Fibroblast of the conjunctiva (primary cell): ENCODE measurements around the gene C1QTNF5.

Source experiments
- DNase-seq: peaks from one replicate; pipeline ENCODE4 v3.0.0-alpha.2; 2010; ENCODE audit warnings: low read depth

C1QTNF5 gene

DNA sequence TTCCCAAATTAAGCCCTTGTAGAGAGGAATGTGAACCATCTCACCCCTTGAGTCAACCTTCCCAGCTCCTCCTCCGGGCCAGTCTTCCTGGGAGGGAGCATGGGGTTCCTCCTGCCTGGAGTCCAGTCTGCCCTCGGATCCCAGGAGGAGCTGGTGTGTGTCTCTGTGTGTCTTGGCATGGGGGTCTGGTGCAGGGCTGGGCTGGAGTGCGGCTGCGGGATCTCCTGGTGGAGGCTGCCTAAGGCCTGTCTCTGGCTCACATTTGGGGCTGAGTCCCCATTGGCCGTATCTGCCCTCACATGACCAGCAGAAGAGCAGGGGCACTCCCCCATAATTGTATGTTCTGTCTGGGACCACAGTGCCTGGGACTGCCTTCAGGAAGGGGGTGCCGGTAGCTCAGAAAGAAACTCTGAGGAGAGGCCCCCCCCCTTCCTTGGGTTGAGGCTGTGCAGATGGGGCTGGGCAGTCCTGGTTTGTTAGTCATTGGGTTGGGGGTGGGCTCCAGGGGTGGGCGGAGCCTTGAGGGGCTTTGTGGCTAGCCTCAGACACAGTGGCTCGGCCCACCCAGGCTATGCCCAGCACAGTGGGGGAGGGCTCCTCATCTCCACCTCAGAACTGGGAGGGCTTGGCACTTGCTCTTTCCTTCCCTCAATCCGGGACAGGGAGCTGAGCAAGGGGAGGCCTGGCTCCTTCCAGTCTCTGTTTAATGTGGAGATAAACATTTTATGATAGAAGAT is 2.9 kb downstream of the C1QTNF5 start:
- no peak for DNase-seq

DNA sequence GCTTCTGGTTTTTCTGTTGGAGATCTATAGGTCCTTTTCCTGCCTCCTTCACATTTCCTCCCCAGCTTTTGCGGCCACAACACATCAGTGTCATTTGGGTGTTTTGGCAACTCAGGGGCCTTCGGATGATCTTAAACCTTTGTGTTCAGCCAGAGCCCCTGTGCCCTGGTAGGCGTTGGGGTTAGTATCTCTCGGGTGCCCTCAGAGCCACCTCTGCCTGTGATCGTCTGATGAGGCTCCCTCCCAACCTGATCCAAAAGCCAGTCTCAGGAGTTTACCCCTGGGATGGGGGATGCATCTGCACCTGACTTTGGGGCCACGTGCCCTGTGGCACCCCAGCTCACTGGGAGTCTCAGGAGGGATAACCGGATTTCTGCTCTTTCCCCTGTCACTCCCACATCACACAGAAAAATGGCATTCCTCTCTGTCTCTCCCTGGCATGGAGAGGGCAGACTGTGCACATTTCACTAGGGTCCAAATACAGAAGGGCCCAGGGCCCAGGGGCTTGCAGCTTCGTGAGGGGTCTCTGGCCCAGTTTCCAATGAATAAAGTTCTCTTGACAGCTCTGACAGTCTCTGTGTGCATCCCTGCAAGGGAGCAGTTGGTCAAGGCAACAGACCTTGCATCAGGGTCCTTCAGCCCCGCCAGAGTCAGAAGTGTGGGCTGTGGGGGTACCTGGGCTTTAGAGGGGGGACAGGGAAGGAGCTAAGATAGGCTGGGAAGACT is 3.8 kb downstream of the C1QTNF5 start:
- DNase-seq: no peak

DNA sequence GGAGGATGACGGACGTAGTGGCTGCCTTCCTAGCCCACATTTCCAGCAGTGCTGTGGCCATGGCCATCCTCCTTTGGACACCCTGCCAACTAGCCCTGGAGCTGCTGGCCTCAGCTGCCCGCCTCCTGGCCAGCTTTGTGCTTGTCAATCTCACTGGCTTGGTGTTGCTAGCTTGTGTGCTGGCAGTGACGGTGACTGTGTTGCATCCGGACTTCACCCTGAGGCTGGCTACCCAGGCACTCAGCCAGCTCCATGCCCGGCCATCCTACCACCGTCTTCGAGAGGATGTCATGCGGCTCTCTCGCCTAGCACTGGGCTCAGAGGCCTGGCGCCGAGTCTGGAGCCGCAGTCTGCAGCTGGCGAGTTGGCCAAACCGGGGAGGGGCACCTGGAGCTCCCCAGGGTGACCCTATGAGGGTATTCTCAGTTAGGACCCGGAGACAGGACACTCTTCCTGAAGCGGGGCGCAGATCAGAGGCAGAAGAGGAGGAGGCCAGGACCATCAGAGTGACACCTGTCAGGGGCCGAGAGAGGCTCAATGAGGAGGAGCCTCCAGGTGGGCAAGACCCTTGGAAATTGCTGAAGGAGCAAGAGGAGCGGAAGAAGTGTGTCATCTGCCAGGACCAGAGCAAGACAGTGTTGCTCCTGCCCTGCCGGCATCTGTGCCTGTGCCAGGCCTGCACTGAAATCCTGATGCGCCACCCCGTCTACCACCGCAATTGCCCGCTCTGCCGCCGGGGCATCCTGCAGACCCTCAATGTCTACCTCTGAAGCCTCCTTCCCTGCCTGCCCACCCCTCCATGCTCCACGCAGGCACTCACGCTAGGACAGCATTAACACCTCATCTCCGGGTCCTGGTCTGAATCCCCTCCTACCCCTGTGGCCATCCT is 4.8 kb downstream of the C1QTNF5 start:
- DNase-seq: no peak

DNA sequence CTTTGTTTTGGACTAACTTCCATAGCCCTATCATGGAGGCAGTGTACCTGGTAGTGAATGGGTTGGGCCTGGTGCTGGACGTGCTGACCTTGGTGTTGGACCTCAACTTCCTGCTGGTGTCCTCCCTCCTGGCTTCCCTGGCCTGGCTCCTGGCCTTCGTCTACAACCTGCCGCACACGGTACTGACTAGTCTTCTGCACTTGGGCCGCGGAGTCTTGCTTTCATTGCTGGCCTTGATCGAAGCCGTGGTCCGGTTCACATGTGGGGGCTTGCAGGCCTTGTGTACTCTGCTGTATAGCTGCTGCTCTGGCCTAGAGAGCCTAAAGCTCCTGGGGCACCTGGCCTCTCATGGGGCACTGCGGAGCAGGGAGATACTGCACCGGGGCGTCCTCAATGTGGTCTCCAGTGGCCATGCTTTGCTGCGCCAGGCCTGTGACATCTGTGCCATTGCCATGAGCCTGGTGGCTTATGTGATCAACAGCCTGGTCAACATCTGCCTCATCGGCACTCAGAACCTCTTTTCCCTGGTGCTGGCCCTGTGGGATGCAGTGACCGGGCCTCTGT is 5.5 kb downstream of the C1QTNF5 start:
- no peak for DNase-seq

DNA sequence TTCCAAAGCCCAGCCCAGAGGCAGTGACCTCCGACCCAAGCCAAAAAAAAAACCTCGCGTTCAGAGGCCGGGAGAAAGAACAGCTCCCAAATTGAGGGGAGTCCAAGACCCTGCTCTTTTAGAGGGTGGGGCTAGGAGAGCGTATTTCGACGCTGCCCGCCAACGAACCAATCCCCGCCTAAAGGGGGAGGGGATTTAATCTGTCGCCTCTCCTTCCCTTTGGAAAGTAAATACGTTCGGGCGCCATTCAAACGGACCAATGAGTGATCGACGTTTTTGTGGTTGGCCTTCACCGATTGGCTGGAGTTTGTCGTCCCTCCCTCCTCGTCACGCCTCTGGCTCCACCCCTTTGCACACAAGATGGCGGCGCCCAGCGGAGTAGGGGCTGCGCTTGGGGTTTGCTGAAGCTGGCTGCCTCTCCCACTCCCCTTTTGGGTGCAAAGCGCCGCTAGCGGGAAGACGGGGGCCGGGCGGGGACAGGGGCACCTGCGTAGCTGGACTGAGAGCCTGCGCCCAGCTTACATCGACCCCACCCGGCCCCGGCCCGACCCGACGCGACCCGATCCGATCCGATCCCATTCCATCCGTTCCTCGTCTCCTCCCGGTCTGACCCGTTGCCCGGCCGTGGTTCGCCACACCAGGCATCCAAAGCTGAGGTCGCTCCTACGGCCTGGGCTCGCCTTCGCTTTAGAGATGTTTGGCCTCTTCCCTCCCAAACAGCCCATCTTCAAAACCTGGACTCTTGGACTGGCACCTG is 6.3 kb downstream of the C1QTNF5 start, which contains the start of gene RNF26:
TSS of gene RNF26 (plus strand) at position 354 of the 757 bp plus-strand sequence. CDS start 596 bp downstream, outside the sequence.
- peak; percentile 97 for DNase-seq

DNA sequence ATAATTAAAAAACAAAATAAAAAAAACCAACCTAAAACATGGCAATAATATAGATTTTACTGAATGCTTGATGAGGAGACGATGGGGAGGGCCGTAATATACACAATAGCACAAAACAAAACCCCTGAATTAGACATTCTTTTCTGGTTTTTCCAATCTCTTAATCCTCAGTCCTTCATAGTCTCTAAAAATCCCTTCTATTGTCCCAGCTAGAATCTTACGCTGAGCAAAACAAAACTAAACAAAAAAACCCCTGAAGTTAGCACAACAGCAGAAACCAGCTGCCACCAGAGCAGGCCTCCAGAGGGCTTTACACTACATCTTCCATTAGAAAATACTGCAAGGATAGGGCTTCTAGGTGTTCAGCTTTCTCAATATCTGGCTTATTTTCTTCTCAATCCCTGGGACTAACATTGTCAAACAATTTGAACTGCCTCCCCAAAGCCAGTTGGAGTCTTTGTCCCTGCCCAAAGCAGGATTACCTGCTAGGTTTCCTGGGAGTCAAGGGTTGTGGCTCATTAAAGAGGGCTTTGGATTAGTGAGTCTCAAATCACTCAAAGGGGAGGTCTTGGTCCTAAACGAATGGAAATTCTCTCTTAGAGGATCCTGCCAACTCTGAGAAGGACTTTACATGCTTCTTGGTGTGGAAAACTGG is 8.4 kb downstream of the C1QTNF5 start:
- no peak for DNase-seq

DNA sequence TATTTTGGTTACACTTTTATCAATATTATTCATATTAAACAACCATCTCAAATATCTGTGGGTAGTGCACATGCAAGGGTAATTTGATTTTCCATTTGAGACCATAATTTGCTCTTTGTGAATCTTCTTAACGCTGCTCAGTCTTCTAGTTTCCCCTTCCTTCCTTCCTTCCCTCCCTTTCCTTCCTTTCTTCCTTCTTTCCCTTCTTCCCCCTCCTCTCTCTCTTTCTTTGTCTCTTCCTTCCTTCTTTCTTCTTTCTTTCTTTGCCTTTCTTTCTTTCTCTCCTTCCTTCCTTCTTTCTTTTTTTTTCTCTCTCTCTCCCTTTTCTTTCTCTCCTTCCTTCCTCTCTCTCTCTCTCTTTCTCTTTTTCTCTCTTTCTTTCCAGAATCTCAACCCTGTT is 10.4 kb downstream of the C1QTNF5 start:
- no peak for DNase-seq

DNA sequence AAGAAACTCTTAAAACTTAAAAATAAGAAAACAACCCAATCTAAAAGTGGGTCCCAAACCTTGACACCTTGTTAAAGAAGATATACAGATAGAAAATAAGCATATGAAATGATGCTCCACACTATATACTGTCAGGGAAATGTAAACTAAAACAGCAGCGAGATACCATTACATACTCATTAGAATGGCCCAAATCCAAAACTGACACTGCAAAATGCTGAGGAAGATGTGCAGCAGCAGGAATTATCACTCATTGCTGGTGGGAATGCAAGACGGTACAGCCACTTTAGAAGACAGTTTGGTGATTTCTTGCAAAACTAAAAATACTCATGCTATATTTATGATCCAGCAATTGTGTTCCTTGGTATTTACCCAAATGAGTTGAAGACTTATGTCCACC is 11.4 kb downstream of the C1QTNF5 start:
- no peak for DNase-seq

DNA sequence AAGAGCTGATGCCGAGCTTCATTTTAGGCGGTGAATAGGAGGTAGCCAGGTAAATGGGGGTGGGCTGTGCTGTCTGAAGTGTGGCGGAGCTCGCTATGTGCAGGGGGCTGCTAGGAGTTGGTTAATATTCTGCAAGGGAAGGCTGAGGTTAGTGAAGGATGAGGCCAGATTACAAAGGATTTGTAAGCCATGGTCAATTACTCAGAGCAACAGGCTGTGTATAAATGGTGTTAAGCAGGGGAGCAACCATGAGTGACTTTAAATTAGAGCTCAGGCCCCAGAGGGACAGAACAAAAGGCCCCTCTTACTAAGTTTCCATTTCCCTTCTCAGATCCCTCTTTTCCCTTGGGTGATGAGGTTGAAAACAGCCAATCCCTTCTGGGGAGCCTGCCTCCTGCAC is 16.5 kb downstream of the C1QTNF5 start:
- DNase-seq: no peak

DNA sequence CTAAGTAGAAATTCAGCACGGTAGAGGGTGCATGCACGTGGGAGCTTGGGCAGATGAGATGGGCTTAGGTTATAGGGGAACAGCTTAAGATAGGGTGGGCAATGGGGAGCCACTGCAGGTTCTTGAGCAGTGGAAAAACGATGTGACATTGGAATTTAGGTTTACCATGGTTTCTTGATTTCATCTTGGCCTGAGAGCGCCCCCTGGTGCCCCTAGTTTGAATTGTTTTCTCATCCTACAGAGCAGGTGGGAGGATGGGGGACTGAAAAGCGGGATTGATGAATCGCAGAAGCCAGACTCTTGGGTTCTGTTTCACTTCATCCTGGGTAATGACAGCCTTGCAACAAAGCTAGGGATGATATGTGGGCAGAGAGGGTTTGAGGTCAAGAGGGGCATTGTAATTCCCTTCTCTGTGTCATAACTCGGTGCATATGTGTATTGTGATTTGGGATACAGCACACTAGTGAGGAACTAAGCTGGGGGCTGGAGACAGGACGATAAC is 17.1 kb downstream of the C1QTNF5 start:
- DNase-seq: no peak

DNA sequence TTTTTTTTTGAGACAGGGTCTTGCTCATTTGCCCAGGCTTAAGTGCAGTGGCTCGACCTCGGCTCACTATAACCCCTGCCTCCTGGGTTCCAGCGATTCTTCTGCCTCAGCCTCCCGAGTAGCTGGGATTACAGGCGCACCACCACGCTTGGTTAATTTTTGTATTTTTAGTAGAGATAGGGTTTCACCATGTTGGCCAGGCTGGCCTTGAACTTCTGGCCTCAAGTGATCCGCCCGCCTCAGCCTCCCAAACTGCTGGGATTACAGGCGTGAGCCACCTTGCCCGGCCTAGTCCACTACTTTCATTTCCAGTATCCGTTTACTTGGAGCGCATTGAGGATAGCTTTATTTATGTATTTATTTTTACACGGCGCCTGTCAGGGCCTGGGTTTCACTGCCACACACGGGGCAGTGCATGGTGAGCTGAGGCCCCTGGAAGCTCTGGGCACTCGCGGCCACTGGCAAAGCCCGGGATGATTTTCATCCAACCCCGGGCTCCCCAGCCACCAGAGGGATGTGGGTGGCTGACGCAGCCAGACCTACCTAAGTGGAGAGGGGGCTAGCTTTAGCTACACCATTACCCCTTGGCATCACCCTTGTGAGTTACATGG is 17.7 kb downstream of the C1QTNF5 start:
- DNase-seq: no peak

DNA sequence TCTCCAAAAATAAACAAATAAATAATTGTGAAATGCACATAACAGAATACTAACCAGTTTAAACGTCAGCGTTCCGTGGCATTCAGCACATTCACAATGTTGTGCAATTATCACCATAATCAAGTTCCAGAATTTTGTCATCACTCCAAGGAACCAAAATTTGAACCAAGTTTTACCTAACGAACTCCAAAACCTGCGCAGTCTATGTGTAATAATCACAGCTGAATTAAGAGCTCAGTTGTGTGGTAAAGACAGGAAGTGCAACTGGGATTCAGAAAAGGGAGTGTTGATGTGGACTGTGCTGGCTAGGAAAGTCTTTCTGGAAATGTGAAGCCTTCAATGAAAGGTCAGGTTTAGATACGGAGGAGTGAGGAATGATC is 18.3 kb downstream of the C1QTNF5 start:
- no peak for DNase-seq

DNA sequence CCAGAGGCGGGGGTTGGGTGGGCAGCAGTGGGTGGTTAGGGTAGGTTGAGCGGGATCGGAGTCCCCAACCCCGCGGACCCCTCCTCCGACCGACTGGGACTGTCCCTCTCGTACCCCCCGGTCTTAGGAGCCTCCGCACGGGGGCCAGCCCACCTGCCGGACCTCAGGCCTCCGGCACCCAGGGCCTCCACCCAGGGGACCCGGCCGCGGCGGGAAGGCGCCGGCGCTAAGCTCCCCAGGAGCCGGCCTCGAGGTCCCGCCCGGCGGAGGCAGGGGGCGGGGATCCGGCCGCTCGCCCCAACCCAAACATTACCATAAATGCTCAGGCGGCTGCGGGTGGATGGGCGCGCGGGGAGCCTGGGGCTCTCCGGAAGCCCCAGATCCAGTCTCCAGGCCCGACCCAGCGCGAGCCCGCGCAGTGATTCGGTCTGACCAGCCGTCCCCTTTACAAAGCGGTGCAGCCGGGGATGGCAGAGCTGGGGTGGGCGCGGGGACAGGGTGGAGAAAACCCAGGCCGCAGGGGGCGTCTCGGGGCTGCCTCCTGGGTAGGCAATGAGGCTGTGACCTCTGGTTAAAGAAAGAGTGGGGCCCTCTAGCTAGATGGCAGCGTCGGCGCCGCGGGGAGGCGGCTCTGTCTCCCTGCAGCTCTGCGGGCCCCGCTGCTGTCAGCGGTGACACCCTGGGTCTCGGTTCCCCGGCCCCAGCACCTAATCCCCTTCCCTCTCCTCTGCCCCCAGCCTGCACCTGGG is 19.7 kb downstream of the C1QTNF5 start:
- no peak for DNase-seq

DNA sequence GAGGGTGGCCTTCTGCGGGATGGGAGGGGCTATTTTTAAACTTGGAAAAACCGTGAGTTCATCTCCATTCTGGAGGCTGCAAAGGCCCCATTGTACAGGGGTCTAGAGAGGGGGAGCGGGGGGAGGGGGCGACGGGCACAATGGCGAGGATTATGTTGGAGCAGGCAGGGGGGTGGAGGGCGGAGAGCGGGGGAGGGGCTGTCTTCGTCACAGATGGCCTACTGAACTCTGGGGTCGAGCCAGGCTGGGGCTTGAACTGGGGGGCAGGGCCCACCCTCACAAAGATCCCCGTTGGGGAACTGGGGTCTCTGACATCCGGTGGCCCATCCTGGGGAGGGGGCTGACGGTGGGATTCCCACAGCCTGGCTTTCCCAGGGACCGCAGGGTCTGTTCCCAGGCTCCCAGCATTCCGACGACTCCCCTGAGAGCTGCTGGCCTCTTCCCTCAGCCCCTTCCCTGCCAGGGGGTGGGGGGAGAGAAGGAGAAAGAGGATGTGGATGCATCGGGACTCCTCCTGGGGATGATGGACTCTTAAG is 20.4 kb downstream of the C1QTNF5 start:
- no peak for DNase-seq

DNA sequence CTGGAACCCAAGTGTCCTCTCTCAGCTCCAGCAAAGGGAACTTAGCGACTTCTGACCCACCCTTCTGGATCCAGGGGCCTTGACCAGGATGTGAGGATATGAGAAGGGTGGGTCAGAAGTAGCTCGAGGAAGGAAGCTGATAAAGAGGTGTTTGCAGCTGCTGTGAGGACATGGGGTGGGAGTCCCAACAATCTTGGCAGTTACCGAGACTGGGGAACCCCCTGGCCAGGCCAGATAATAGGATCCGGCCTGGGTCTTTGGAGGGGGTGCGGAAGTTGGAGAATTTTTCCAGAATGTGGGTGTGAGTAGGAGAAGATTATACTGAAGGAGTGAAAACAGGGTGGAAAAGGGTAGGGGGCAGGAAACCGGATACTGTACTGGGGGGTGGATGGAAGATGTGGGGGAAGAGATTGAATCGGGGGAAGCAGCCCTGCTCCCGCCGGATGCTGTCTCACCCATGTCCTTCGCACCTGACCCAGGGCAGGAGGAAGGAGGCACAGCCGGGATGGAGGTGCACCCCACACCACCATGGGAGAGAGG is 20.9 kb downstream of the C1QTNF5 start:
- no peak for DNase-seq

DNA sequence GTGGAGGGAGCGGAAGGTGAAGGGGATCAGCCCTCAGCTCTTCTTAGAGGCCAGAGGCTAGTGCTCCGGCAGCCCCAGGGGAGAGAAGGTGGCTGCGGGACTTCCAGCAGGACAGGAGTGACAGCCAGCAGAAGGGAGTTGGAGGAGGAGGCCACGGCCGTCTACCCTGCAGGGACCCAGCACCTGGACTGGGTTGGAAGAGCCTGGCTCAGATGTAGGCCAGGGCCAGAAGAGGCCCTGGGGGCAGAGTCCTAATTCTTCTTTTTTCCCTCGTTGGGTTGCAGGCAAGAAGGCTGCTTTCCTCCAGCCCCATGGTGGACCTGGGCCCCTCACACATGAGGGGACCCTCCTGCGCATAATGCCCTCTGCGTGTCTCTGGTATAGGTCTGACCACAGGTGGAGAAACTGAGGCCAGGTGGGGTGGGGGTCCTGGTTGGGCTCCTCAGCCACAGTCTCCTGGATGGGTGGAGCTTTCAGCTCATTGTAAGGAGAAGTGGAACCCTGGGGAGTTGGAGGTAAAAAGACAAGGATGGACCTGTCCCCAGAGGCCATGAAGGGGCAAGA is 21.5 kb downstream of the C1QTNF5 start:
- DNase-seq: no peak

DNA sequence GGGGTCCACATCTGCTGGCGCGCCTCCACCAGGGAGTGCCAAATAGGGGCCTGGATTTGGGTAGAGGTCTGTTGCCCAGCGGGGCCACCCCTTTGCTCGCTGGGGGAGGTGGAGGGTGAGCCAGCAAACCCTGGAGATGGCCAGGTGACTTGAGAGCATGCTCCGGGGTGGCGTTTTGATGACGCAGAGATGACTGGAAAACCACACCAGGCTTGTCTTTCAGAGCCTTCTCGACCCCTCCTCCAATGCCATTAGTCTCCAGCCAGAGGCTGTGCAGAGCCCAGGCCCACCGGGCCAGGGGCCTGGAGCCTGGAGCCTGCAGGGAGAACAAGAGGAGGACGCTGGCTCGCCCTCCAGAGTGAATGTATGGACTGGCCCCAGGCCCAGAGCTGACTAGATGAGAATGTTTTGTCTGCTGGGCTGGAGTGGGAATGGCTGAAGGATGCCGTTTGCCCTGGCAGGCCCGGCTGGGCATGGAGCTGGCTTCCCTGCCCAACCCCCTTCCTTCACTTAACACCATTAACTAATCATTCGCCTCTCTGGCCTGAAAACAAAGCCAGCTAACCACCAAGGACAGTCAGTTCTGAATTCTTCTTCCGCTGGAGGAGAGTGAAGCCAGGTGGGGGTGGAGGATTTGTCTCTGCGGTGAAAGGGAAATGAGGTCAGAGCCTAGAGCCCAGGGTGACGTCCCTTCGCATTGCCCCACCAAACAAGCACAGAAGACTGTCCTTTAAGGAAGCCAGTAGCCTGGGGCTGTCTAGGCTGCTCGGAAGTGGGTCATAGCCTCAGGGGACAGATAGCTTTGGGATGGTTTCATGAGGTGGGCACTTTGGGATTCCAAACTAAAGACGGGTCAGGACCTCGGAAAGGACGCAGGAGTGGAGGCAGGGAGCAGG is 22.2 kb downstream of the C1QTNF5 start:
- no peak for DNase-seq
